GM18861 (cell line): ENCODE results near the gene PAPOLG.

ENCODE experiments used
- ATAC-seq: cut with Tn5 transposase; IDR thresholded peaks from one replicate; pipeline ENCODE4 v1.9.1; 2021; ENCODE audit not compliant: unreplicated experiment

Gene PAPOLG

GRCh38 chr2:60756097-60757087 lies at the start of gene PAPOLG:
Gene PAPOLG, plus strand, starts transcription at chr2:60756268. Its CDS starts 211 bp downstream, at chr2:60756479.
- peak; percentile 99 for ATAC-seq

GRCh38 chr2:60707750-60708371 lies 48.2 kb upstream of the PAPOLG start:
- ATAC-seq, result no peak

- no peak for ATAC-seq
These were observed 47.3 kb upstream of the PAPOLG start for GRCh38 chr2:60708630-60709320.

- ATAC-seq, result no peak
These were observed 45.4 kb upstream of the PAPOLG start for GRCh38 chr2:60710707-60711106.

- ATAC-seq, result no peak
These were observed 40.5 kb upstream of the PAPOLG start for GRCh38 chr2:60715561-60715960.

GRCh38 chr2:60717691-60718090 lies 38.4 kb upstream of the PAPOLG start:
- ATAC-seq, result no peak

GRCh38 chr2:60719331-60719730 lies 36.7 kb upstream of the PAPOLG start:
- ATAC-seq, result no peak

GRCh38 chr2:60725466-60725865 lies 30.6 kb upstream of the PAPOLG start:
- ATAC-seq, result no peak

- ATAC-seq, result no peak
These were observed 27.2 kb upstream of the PAPOLG start for GRCh38 chr2:60728855-60729254.

GRCh38 chr2:60735496-60736250 lies 20.4 kb upstream of the PAPOLG start:
- no peak for ATAC-seq

- ATAC-seq, result no peak
These were observed 17.4 kb upstream of the PAPOLG start for GRCh38 chr2:60738679-60739078.

- no peak for ATAC-seq
These were observed 16.9 kb upstream of the PAPOLG start for GRCh38 chr2:60739156-60739555.

- ATAC-seq, result no peak
These were observed 14.5 kb upstream of the PAPOLG start for GRCh38 chr2:60741576-60741975.

GRCh38 chr2:60742419-60742818 lies 13.6 kb upstream of the PAPOLG start:
- no peak for ATAC-seq

- no peak for ATAC-seq
These were observed 10.7 kb upstream of the PAPOLG start for GRCh38 chr2:60745330-60745729.

- ATAC-seq, result no peak
These were observed 10.3 kb upstream of the PAPOLG start for GRCh38 chr2:60745761-60746160.

GRCh38 chr2:60746318-60746717 lies 9.8 kb upstream of the PAPOLG start:
- no peak for ATAC-seq

- ATAC-seq, result no peak
These were observed 3.6 kb downstream of the PAPOLG start for GRCh38 chr2:60759654-60760053.

GRCh38 chr2:60764736-60765534 lies 8.9 kb downstream of the PAPOLG start:
- no peak for ATAC-seq

GRCh38 chr2:60766283-60766682 lies 10.2 kb downstream of the PAPOLG start:
- no peak for ATAC-seq
